ENCODE data around the gene P2RY2. TPM values are rescaled to one million over a fixed set of nuclear protein-coding genes. Genes with fewer than 3 reads are reported as not detected.

The P2RY2 gene
- polyA plus RNA-seq, 1 donor from 2014 or later: not detected

GRCh38 chr11:73192272-73192671 lies 25.8 kb upstream of the P2RY2 start:
- H3K4me2 ChIP-seq (ENCODE audit: low read length): no peak overlapping the region
- no peak overlapping the region for H3K4me3 ChIP-seq (ENCODE audit: low read length)
- H2AFZ ChIP-seq (ENCODE audit: low read depth, low read length): no peak overlapping the region
- H3F3A ChIP-seq (ENCODE audit: insufficient read depth, low read length, poor library complexity, severe bottlenecking): no peaks in the 10 kb centered on the region
- no peak for TF ChIP-seq POLR2AphosphoS5 (IDR thresholded peaks at IDR 0.05)
- no peak for TF ChIP-seq EZH2 (IDR thresholded peaks at IDR 0.05; ENCODE audit: borderline replicate concordance, insufficient read depth, low read length, poor library complexity, severe bottlenecking)
- TF ChIP-seq CTCF (IDR thresholded peaks at IDR 0.05; ENCODE audit: poor library complexity, severe bottlenecking): no peak
- TF ChIP-seq TAF1 (IDR thresholded peaks at IDR 0.05; ENCODE audit: low read depth): no peak
- TF ChIP-seq REST (IDR thresholded peaks at IDR 0.05; ENCODE audit: borderline replicate concordance): no peak
- no peak for TF ChIP-seq SMC3 (conservative IDR thresholded peaks at IDR 0.05; ENCODE audit: poor library complexity)
- TF ChIP-seq MXI1 (conservative IDR thresholded peaks at IDR 0.05; ENCODE audit: poor library complexity, severe bottlenecking): no peak
- no peak for TF ChIP-seq EP300 (conservative IDR thresholded peaks at IDR 0.05; ENCODE audit: poor library complexity, severe bottlenecking)
- no peak for TF ChIP-seq RAD21 (conservative IDR thresholded peaks at IDR 0.05)
- H4K20me1 ChIP-seq (ENCODE audit: insufficient read depth): no peaks in the 10 kb centered on the region
- H3K79me2 ChIP-seq (replicated peaks; ENCODE audit: insufficient read depth, low read length): no peaks in the 10 kb centered on the region
- H3K27me3 ChIP-seq (ENCODE audit: insufficient read depth, low read depth, low read length): no peaks in the 10 kb centered on the region
- H3K9me2 ChIP-seq (ENCODE audit: insufficient read depth, low read length): no peaks in the 10 kb centered on the region
- no peak overlapping the region for H3K9ac ChIP-seq (ENCODE audit: low read length)
- H3K9me3 ChIP-seq (ENCODE audit: low read length): no peaks in the 10 kb centered on the region
- H3K27ac ChIP-seq (ENCODE audit: low read length): no peak overlapping the region
- no peaks in the 10 kb centered on the region for H3K36me3 ChIP-seq (ENCODE audit: insufficient read depth, low read length)

GRCh38 chr11:73193251-73194033 lies 24.6 kb upstream of the P2RY2 start:
- Histone ChIP-seq H3K27ac (ENCODE audit: low read length) (no peak overlapping the region), H3K9me2 (ENCODE audit: insufficient read depth, low read length) (no peaks in the 10 kb centered on the region), H3K27me3 (ENCODE audit: insufficient read depth, low read depth, low read length) (no peaks in the 10 kb centered on the region), H3K9me3 (ENCODE audit: low read length) (no peaks in the 10 kb centered on the region), H3K4me3 (ENCODE audit: low read length) (no peak overlapping the region), H3K9ac (ENCODE audit: low read length) (no peak overlapping the region), H3K79me2 (replicated peaks; ENCODE audit: insufficient read depth, low read length) (no peaks in the 10 kb centered on the region), H3F3A (ENCODE audit: insufficient read depth, low read length, poor library complexity, severe bottlenecking) (no peaks in the 10 kb centered on the region), H3K4me2 (ENCODE audit: low read length) (no peak overlapping the region), H3K36me3 (ENCODE audit: insufficient read depth, low read length) (no peaks in the 10 kb centered on the region), H2AFZ (ENCODE audit: low read depth, low read length) (no peak overlapping the region), H4K20me1 (ENCODE audit: insufficient read depth) (no peaks in the 10 kb centered on the region)
- TF ChIP-seq REST (IDR thresholded peaks at IDR 0.05; ENCODE audit: borderline replicate concordance): no peak
- no peak for TF ChIP-seq MXI1 (conservative IDR thresholded peaks at IDR 0.05; ENCODE audit: poor library complexity, severe bottlenecking)
- TF ChIP-seq RAD21 (conservative IDR thresholded peaks at IDR 0.05): no peak
- no peak for TF ChIP-seq SMC3 (conservative IDR thresholded peaks at IDR 0.05; ENCODE audit: poor library complexity)
- TF ChIP-seq TAF1 (IDR thresholded peaks at IDR 0.05; ENCODE audit: low read depth): no peak
- no peak for TF ChIP-seq CTCF (IDR thresholded peaks at IDR 0.05; ENCODE audit: poor library complexity, severe bottlenecking)
- TF ChIP-seq EP300 (conservative IDR thresholded peaks at IDR 0.05; ENCODE audit: poor library complexity, severe bottlenecking): no peak
- TF ChIP-seq EZH2 (IDR thresholded peaks at IDR 0.05; ENCODE audit: borderline replicate concordance, insufficient read depth, low read length, poor library complexity, severe bottlenecking): no peak
- TF ChIP-seq POLR2AphosphoS5 (IDR thresholded peaks at IDR 0.05): no peak
